K562 (cell line): ENCODE measurements around the gene MYBPHL. TPM values are rescaled to one million over a fixed set of nuclear protein-coding genes. Genes with fewer than 3 reads are reported as not detected.

ENCODE experiments used
- ATAC-seq: fragments of 200-7000 bp; cut with Tn5 transposase; 3 replicates; pipeline ENCODE4 v1.9.1; 2020; ENCODE audit warnings: moderate library complexity
- BruUV-seq: library from RNA; stranded (reverse); fragments of 400-500 nt; replicated peaks from 2 replicates; lab custom pipeline; 2021; lab: Mats Ljungman, UMichigan
- CTCF ChIA-PET: fragments of 300-600 bp; formaldehyde crosslinking; extraction: SDS; loops from one replicate; lab custom pipeline; 2021; ENCODE audit warnings: low intra/inter-chr PET ratio; lab: Yijun Ruan, JAX
- POLR2A ChIA-PET: fragments of 300-600, 350-650 bp; sonication (Branson Sonifier 250); formaldehyde crosslinking; extraction: SDS; loops from one replicate; lab custom pipeline; 2021; ENCODE audit warnings: antibody characterized with exemption, inconsistent platforms; lab: Yijun Ruan, JAX
- DNase-seq, 4 experiments: peaks; one replicate each; pipeline versions ENCODE4 v3.0.0 to v3.0.0-alpha.2; 2011 to 2018; ENCODE audit warnings: low spot score in 3 of 4, mixed read lengths in 3 of 4; ENCODE audit errors: extremely low read depth in 1 of 4
- FAIRE-seq: peaks from 2 replicates; lab custom pipeline; 2011; peaks lifted over from hg19 to GRCh38; lab: Jason Lieb, UNC
- H2AFZ ChIP-seq: 2 replicates; pipeline ENCODE4 v1.6.0; 2011; ENCODE audit warnings: low read depth, low read length, control low read depth, inconsistent platforms
- H3K27ac ChIP-seq: fragments of 200-600 bp; 3 replicates; pipeline ENCODE4 v1.8.0; 2011; ENCODE audit warnings: low read depth, mild to moderate bottlenecking, control low read depth, inconsistent platforms, low read length, moderate library complexity, mixed read lengths; ENCODE audit errors: extremely low read depth
- H3K27me3 ChIP-seq, 2 experiments: fragments of 300-600 bp in 1 of 2; 2 replicates in 1 of 2; 3 replicates in 1 of 2; pipeline versions ENCODE4 v1.6.0 to v1.8.0; 2011; ENCODE audit warnings: inconsistent platforms in 2 of 2, low read length in 2 of 2, mild to moderate bottlenecking in 1 of 2, mixed read lengths in 1 of 2, moderate library complexity in 1 of 2; ENCODE audit not compliant: control insufficient read depth in 2 of 2, insufficient read depth in 2 of 2
- H3K36me3 ChIP-seq: fragments of 300-600 bp; 3 replicates; pipeline ENCODE4 v1.8.0; 2011; ENCODE audit warnings: mild to moderate bottlenecking, low read length, inconsistent platforms; ENCODE audit not compliant: control insufficient read depth, insufficient read depth
- H3K4me1 ChIP-seq, 2 experiments: fragments of 200-600 bp in 1 of 2; replicated peaks in 1 of 2; 2 replicates in 1 of 2; 3 replicates in 1 of 2; pipeline versions ENCODE4 v1.5.1 to v1.8.0; 2011; ENCODE audit warnings: inconsistent platforms in 2 of 2, low read length in 2 of 2, mild to moderate bottlenecking in 1 of 2, mixed read lengths in 1 of 2, moderate library complexity in 1 of 2; ENCODE audit not compliant: control insufficient read depth in 2 of 2, insufficient read depth in 2 of 2
- H3K4me2 ChIP-seq: 2 replicates; pipeline ENCODE4 v1.6.1; 2011; ENCODE audit warnings: low read length, control low read depth, inconsistent platforms, mixed read lengths; ENCODE audit not compliant: insufficient read depth
- H3K4me3 ChIP-seq: fragments of 200-600 bp; sonication (generic), shearing (Covaris generic); 2 replicates; pipeline ENCODE4 v1.5.1; 2016; ENCODE audit warnings: control low read depth, inconsistent platforms
- H3K79me2 ChIP-seq: fragments of 200-600 bp; 3 replicates; pipeline ENCODE4 v1.8.0; 2011; ENCODE audit warnings: low read length, inconsistent platforms; ENCODE audit not compliant: control insufficient read depth, insufficient read depth
- H3K9ac ChIP-seq, 2 experiments: 2 replicates each; pipeline versions ENCODE4 v1.6.0 to v1.6.1; 2011; ENCODE audit warnings: low read depth in 2 of 2, low read length in 2 of 2, control low read depth in 1 of 2, inconsistent platforms in 1 of 2, mild to moderate bottlenecking in 1 of 2, mixed read lengths in 1 of 2; ENCODE audit not compliant: insufficient read depth in 1 of 2
- H3K9me1 ChIP-seq: one replicate; pipeline ENCODE4 v1.6.0; 2011; ENCODE audit warnings: inconsistent platforms, mild to moderate bottlenecking, low read length, moderate library complexity; ENCODE audit not compliant: control insufficient read depth, insufficient read depth
- H3K9me3 ChIP-seq: replicated peaks from 2 replicates; pipeline ENCODE4 v1.5.1; 2011; ENCODE audit warnings: low read depth, low read length, inconsistent platforms; ENCODE audit not compliant: control insufficient read depth, insufficient read depth
- H4K20me1 ChIP-seq: replicated peaks from 2 replicates; pipeline ENCODE4 v1.6.1; 2011; ENCODE audit warnings: low read length, inconsistent platforms, mixed read lengths; ENCODE audit not compliant: control insufficient read depth, insufficient read depth
- POLR2B ChIP-seq: fragments of 450-650 bp; IDR thresholded peaks from 2 replicates; pipeline ENCODE4 v1.6.1; 2018; ENCODE audit warnings: low read depth; ENCODE audit not compliant: partially characterized antibody
- SETDB1 ChIP-seq: IDR thresholded peaks from one replicate; pipeline ENCODE4 v1.6.1; 2012; ENCODE audit warnings: low read length, control low read depth, inconsistent platforms
- ZNF232 ChIP-seq: sonication (generic); formaldehyde crosslinking; IDR thresholded peaks from 2 replicates; pipeline ENCODE4 v1.8.0; 2022; ENCODE audit warnings: mild to moderate bottlenecking, missing genetic modification reagents
- ZNF311 ChIP-seq: fragments of 250-450 bp; sonication (Bioruptor Pico); IDR thresholded peaks from 2 replicates; pipeline ENCODE4 v1.4.0; 2020; ENCODE audit warnings: mild to moderate bottlenecking, moderate library complexity
- WGBS: fragments of 100-300 bp; shearing (Covaris generic); methylation state at CpG from one replicate; pipeline ENCODE4 v1.1.6; 2016; ENCODE audit warnings: low coverage, mixed read lengths; ENCODE audit not compliant: insufficient coverage; ENCODE audit errors: missing lambda C conversion rate; 5-methylcytosine and 5-hydroxymethylcytosine counted together
- in situ Hi-C: fragments of 300-500 bp; cut with MboI; formaldehyde crosslinking; loops from 4 replicates; pipeline ENCODE4 v1.15.0; 2018; ENCODE audit warnings: inconsistent platforms, mixed read lengths
- intact Hi-C: fragments of 100-400 bp; cut with micrococcal nuclease; formaldehyde crosslinking; loops from 2 replicates; pipeline ENCODE4 v1.14.2; 2022
- polyA plus RNA-seq, 8 experiments: library from polyadenylated mRNA; depleted of rRNA in 4 of 8; stranded (reverse) in 5 of 8; unstranded in 3 of 8; fragments of >200 nt; fragmentation: Nextera tagmentation in 2 of 8; fragmentation: Illumina TruSeq in 1 of 8; extraction: Ambion mirVana in 2 of 8; extraction: Trizol in 1 of 8; gene quantifications; 2 replicates each; pipeline versions ENCODE4 v1.2.1 to v1.2.3, GENCODE V29; 2011 to 2014; ENCODE audit warnings: inconsistent platforms in 1 of 8, missing spikeins in 1 of 8
- total RNA-seq, 7 experiments: library from RNA; depleted of rRNA in 6 of 7; stranded (reverse); fragments of >200 nt in 6 of 7; fragmentation: Illumina TruSeq in 2 of 7; extraction: Trizol in 2 of 7; gene quantifications; 2 replicates each; pipeline versions ENCODE4 v1.2.1 to v1.2.3, GENCODE V29; 2011 to 2021; ENCODE audit warnings: low replicate concordance in 1 of 7

The MYBPHL gene
- total and polyA plus RNA-seq, 9 of the 15 experiments (the other 6 are each of a cell fraction or from before 2014, with no cell fraction given), result 0.20 to 1.9 (median 0.33) TPM

DNA sequence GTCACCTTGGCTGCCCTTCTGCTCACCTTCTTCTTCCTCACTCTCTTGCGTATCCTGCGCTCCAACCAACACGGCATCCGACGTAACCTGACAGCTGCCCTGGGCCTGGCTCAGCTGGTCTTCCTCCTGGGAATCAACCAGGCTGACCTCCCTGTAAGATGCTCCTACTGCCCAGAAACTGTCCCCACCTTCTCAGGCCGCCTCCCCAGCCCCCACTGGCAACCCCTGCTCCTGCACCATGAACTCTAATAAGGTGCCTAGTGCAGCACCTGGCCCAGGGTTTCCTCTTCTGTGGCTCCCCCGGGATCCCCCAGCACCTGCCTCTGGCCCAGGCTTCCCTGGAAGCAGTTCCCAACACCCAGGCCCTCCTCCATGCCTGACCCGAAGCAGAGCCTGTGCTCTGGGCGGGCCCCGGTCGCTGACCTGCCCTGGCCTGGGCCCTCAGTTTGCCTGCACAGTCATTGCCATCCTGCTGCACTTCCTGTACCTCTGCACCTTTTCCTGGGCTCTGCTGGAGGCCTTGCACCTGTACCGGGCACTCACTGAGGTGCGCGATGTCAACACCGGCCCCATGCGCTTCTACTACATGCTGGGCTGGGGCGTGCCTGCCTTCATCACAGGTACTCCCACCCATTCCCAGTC is 36.7 kb downstream of the MYBPHL start:
- Histone ChIP-seq H3K36me3 (peaks cover 47% of the 10 kb centered on the region; the same call in 2 of the 3 replicates), H3K4me3 (no peak overlapping the region), H3K9me3 (no peaks in the 10 kb centered on the region), H3K9me1 (no peaks in the 10 kb centered on the region), H3K4me2 (no peak overlapping the region), H4K20me1 (no peaks in the 10 kb centered on the region), H2AFZ (no peak overlapping the region), H3K4me1 (peaks cover 13 to 52% of the 10 kb centered on the region in 2 experiments), H3K27me3 (no peaks in the 10 kb centered on the region), H3K27ac (no peak overlapping the region), H3K79me2 (no peaks in the 10 kb centered on the region), H3K9ac (no peak overlapping the region; a peak in 1 of 4 replicates)
- no peak for TF ChIP-seq ZNF232
- no peak for TF ChIP-seq ZNF311
- TF ChIP-seq SETDB1, result no peak
- no peak for TF ChIP-seq POLR2B
- WGBS, result 84% methylated on average over 17 of the region's 17 CpGs
- POLR2A ChIA-PET, result interaction anchor here (0.7 kb wide), 1 partner anchor 79 kb away, joined by 3 read pairs; no protein-coding TSS in a partner anchor
- ATAC-seq (no peak), FAIRE-seq (no peak), DNase-seq (no peak)
- no TSS peak for BruUV-seq
- intact Hi-C loops, result loop anchor here (10.0 kb wide), 1 partner anchor 155 kb away; the partner anchor contains the start of gene ELAPOR1
- CTCF ChIA-PET, result no interaction called here
- in situ Hi-C loops, result no loop called here
